IgD-negative memory B cell (primary cell): ENCODE measurements around the gene ADAM10. TPM values are rescaled to one million over a fixed set of nuclear protein-coding genes. Genes with fewer than 3 reads are reported as not detected.

ENCODE experiments used
- H3K27ac Mint-ChIP-seq, 3 donors: one replicate each; pipeline ENCODE4 v1.8.0; 2020 to 2022; ENCODE audit warnings: mild to moderate bottlenecking in 3 of 3, mixed read lengths in 3 of 3, moderate library complexity in 1 of 3
- H3K27me3 Mint-ChIP-seq: one replicate; pipeline ENCODE4 v1.8.0; 2021; ENCODE audit warnings: mixed read lengths
- H3K36me3 Mint-ChIP-seq: one replicate; pipeline ENCODE4 v1.8.0; 2020; ENCODE audit warnings: mild to moderate bottlenecking, mixed read lengths
- H3K4me1 Mint-ChIP-seq, 3 donors: one replicate each; pipeline ENCODE4 v1.8.0; 2020 to 2022; ENCODE audit warnings: mixed read lengths in 3 of 3, mild to moderate bottlenecking in 1 of 3
- H3K4me3 Mint-ChIP-seq, 4 donors: one replicate each; pipeline ENCODE4 v1.8.0; 2020 to 2022; ENCODE audit warnings: mild to moderate bottlenecking in 4 of 4, mixed read lengths in 4 of 4, moderate library complexity in 3 of 4
- H3K9me3 Mint-ChIP-seq, 3 donors: one replicate each; pipeline ENCODE4 v1.8.0; 2020 to 2021; ENCODE audit warnings: mixed read lengths in 3 of 3, mild to moderate bottlenecking in 1 of 3
- polyA plus RNA-seq: library from polyadenylated mRNA; unstranded; fragments of 300-500 nt; fragmentation: Illumina TruSeq; gene quantifications from one replicate; pipeline ENCODE4 v1.2.3, GENCODE V29; 2021

The ADAM10 gene
- polyA plus RNA-seq, 1 donor from 2014 or later = 91.9 TPM

GRCh38 chr15:58742022-58742813, 7.3 kb downstream of the ADAM10 start:
- Mint-ChIP-seq H3K4me1 (peaks cover 42 to 54% (median 51%) of the 10 kb centered on the region in 3 donors), H3K27ac (no peak overlapping the region), H3K27me3 (no peaks in the 10 kb centered on the region), H3K4me3 (peak overlapping the region in 1 of 4 donors; percentile 81), H3K36me3 (peaks cover 1% of the 10 kb centered on the region), H3K9me3 (no peaks in the 10 kb centered on the region)

DNA sequence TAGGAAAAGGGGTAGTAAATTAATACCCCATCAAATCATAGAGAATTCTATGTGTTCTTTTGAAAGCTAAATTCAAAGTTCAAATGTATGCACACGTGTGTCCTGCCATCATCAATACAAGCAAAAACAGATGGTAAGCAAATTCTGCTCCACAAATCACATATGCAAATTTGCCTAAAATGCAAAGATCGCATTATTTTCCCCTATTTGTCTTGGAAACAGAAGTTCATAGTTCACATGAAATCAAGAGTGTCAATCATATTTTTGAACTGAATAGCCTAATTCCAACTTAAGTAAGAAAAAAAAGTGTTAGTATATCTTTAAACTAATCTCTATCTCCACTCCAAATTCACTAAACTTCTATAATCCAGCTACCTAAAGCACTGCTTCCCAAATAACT, 8.5 kb downstream of the ADAM10 start:
- Mint-ChIP-seq H3K27ac (no peak overlapping the region), H3K27me3 (no peaks in the 10 kb centered on the region), H3K36me3 (no peaks in the 10 kb centered on the region), H3K9me3 (no peaks in the 10 kb centered on the region), H3K4me1 (peaks cover 46 to 54% (median 50%) of the 10 kb centered on the region in 3 donors), H3K4me3 (peak overlapping the region in 2 of 4 donors; percentile 7 to 30)

DNA sequence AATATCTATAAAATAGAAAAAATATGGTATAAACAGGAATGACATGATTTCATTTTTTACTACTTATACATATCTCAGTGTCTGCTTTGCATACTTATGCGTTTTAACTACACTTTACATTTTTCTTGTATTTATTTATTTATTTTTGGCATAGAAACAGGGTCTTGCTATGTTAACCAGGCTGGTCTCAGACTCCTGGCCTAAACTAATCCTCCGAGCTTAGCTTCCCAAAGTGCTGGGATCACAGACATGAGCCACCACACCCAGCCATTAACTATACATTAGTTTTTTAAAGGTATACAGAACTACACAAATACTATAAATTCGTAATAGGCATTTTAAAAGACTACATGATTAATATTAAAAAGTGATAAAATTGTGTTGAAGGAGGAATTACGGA, 9.1 kb downstream of the ADAM10 start:
- Mint-ChIP-seq H3K27me3 (no peaks in the 10 kb centered on the region), H3K9me3 (no peaks in the 10 kb centered on the region), H3K36me3 (no peaks in the 10 kb centered on the region), H3K4me3 (no peak overlapping the region), H3K27ac (no peak overlapping the region), H3K4me1 (peaks cover 44 to 53% (median 48%) of the 10 kb centered on the region in 3 donors)

- Mint-ChIP-seq H3K4me1 (peaks cover 41 to 49% (median 45%) of the 10 kb centered on the region in 3 donors), H3K4me3 (peak overlapping the region in 1 of 4 donors; percentile 42), H3K27ac (no peak overlapping the region)
Observed at GRCh38 chr15:58738046-58738707, 11.3 kb downstream of the ADAM10 start.

DNA sequence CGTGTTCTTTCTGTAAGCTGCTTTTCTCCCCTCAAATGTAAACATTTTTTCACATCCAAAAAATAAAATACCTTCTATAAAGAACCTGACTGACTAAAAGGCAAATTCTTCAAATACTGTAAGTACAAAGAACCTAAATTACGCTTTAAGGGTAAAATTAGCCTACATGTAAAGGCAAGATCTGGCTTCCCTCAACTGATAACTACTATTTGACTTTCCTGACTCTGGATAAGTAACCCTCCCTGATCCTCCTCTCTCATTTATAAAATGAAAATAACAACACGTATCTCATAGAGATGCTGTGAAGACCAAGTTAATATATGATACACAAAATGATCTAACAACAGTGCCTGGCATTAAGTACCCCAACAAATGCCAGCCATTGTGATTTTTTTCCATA, 12.2 kb downstream of the ADAM10 start:
- Mint-ChIP-seq H3K36me3 (no peaks in the 10 kb centered on the region), H3K4me3 (no peak overlapping the region), H3K4me1 (peaks cover 36 to 46% (median 44%) of the 10 kb centered on the region in 3 donors), H3K9me3 (no peaks in the 10 kb centered on the region), H3K27ac (no peak overlapping the region), H3K27me3 (no peaks in the 10 kb centered on the region)

More at GRCh38 chr15:58738046-58738707, 11.3 kb downstream of the ADAM10 start:
- Mint-ChIP-seq H3K36me3 (no peaks in the 10 kb centered on the region), H3K27me3 (no peaks in the 10 kb centered on the region), H3K9me3 (no peaks in the 10 kb centered on the region)

GRCh38 chr15:58736018-58736643, 13.4 kb downstream of the ADAM10 start:
- no peaks in the 10 kb centered on the region for H3K27me3 Mint-ChIP-seq
- H3K27ac Mint-ChIP-seq = no peak overlapping the region
- H3K36me3 Mint-ChIP-seq = peaks cover 2% of the 10 kb centered on the region
- no peak overlapping the region for H3K4me3 Mint-ChIP-seq
- no peaks in the 10 kb centered on the region for H3K9me3 Mint-ChIP-seq
- peaks cover 33 to 41% (median 38%) of the 10 kb centered on the region in 3 donors for H3K4me1 Mint-ChIP-seq

DNA sequence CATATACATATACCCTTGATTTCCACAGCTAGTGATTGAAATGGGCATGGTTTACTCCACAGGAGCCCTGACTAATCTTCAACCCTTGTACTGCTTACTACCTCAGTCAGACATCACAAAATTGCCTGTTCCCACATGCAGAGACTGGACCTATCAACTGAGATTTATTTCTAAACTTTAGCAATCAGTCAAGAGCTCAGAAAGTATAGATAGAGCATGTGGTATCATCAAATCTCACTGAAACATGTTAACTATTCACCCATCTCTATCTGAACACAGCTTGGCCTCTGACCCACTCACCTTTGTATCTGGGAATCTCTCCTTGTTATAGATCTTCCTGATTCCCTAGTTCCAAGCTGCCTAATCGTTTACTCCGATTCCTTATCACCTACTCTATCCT, 14.6 kb downstream of the ADAM10 start:
- no peak overlapping the region for H3K4me3 Mint-ChIP-seq
- H3K27me3 Mint-ChIP-seq = no peaks in the 10 kb centered on the region
- H3K4me1 Mint-ChIP-seq = peaks cover 32 to 48% (median 41%) of the 10 kb centered on the region in 3 donors
- no peak overlapping the region for H3K27ac Mint-ChIP-seq
- peaks cover 2% of the 10 kb centered on the region for H3K36me3 Mint-ChIP-seq
- no peaks in the 10 kb centered on the region for H3K9me3 Mint-ChIP-seq

- Mint-ChIP-seq H3K9me3 (no peaks in the 10 kb centered on the region), H3K27me3 (no peaks in the 10 kb centered on the region), H3K4me3 (no peak overlapping the region), H3K27ac (peak overlapping the region in 2 of 3 donors; percentile 67 to 78), H3K4me1 (peaks cover 28 to 44% (median 28%) of the 10 kb centered on the region in 3 donors), H3K36me3 (peaks cover 2% of the 10 kb centered on the region)
Observed at GRCh38 chr15:58732625-58733363, 16.7 kb downstream of the ADAM10 start.

DNA sequence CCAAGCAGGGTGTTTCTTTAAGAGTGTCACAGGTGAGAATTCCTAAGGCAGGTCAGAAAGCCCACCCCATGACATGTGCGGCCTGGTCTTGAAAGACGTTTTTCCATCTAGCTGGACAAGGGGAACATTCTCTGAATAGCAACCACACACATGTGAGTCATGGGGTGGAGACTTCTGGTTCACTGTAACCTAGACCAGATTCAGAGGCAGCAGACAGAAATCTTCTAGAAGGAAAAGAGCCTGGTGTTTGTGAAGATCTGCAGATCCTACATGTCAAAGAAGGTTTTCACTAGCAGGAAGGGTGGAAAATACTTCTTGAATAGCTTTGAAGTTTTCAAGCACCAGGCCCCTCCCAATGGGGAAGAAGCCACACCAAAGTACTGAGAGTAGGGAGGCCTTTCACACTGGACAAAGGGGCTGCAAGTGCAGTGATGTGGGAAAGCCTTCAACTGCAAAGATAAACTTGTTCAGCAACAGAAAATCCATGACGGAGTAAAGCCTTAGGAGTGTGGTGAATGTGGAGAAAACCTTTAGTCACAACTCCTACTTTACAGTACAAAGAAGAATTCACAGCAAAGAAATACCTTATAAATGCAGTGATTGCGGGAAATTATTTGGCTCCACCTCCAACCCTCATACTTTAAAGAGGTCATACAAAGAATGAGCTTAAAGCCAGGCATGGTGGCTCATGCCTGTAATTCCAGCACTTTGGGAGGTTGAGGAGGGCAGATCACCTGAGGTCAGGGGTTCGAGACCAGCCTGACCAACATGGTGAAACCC, 17.6 kb downstream of the ADAM10 start:
- Mint-ChIP-seq H3K36me3 (peaks cover 2% of the 10 kb centered on the region), H3K4me1 (peaks cover 21 to 47% (median 25%) of the 10 kb centered on the region in 3 donors), H3K4me3 (no peak overlapping the region), H3K27me3 (no peaks in the 10 kb centered on the region), H3K27ac (peak overlapping the region in 1 of 3 donors; percentile 67), H3K9me3 (no peaks in the 10 kb centered on the region)

DNA sequence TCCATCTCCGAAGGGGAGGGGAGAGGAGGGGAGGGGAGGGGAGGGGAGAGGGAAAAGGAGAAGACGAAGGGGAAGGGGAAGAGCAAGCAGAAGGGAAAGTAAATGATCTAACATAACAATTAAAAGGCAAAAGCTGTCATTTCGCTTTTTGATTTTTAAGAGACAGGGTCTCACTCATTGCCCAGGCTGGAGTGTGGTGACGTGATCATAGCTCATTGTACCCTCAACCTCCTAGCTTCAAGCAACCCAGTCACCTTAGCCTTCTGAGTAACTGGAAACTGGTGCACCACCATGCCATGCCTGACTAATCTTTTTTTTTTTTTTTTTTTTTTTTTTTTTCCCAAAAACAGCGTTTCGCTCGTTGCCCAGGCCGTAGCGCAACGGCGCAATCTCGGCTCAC, 22.6 kb downstream of the ADAM10 start:
- H3K9me3 Mint-ChIP-seq = no peaks in the 10 kb centered on the region
- peaks cover under 1% of the 10 kb centered on the region for H3K36me3 Mint-ChIP-seq
- no peaks in the 10 kb centered on the region for H3K27me3 Mint-ChIP-seq
- no peak overlapping the region for H3K4me3 Mint-ChIP-seq
- peaks cover 37 to 43% (median 38%) of the 10 kb centered on the region in 3 donors for H3K4me1 Mint-ChIP-seq
- no peak overlapping the region for H3K27ac Mint-ChIP-seq

GRCh38 chr15:58724466-58724865, 25.0 kb downstream of the ADAM10 start:
- H3K36me3 Mint-ChIP-seq = no peaks in the 10 kb centered on the region
- no peaks in the 10 kb centered on the region for H3K9me3 Mint-ChIP-seq
- no peaks in the 10 kb centered on the region for H3K27me3 Mint-ChIP-seq
- peak overlapping the region in 3 of 4 donors; percentile 3 to 72 (median 48) for H3K4me3 Mint-ChIP-seq
- H3K27ac Mint-ChIP-seq = peak overlapping the region; percentile 32 to 68 (median 40)
- H3K4me1 Mint-ChIP-seq = peaks cover 33 to 41% (median 39%) of the 10 kb centered on the region in 3 donors

- H3K36me3 Mint-ChIP-seq = peaks cover 9% of the 10 kb centered on the region
- no peaks in the 10 kb centered on the region for H3K9me3 Mint-ChIP-seq
- H3K27me3 Mint-ChIP-seq = no peaks in the 10 kb centered on the region
- no peak overlapping the region for H3K27ac Mint-ChIP-seq
- H3K4me1 Mint-ChIP-seq = peaks cover 13 to 24% (median 24%) of the 10 kb centered on the region in 3 donors
- H3K4me3 Mint-ChIP-seq = no peak overlapping the region
Observed at GRCh38 chr15:58717357-58717756, 32.1 kb downstream of the ADAM10 start.

DNA sequence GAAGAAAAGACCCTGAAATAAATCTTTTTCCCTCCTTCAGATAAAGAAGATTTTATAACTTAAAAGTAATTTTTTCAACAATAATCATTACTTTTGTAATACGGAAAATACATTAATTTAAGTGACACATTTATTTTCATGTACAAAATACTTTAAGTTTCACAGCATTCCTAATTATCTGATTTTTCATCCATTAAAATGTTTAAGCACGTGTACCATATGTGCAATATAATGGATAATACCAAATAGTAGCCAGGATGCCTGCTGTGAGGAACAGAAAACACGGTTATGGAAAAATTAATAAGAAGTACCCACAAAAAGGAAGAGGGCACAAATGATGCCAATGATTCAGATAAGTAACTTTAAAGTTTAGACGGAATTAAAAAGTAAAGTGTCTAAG, 33.5 kb downstream of the ADAM10 start:
- H3K36me3 Mint-ChIP-seq = peaks cover 12% of the 10 kb centered on the region
- H3K9me3 Mint-ChIP-seq = no peaks in the 10 kb centered on the region
- no peak overlapping the region for H3K4me3 Mint-ChIP-seq
- H3K27ac Mint-ChIP-seq = no peak overlapping the region
- peaks cover 13 to 25% (median 22%) of the 10 kb centered on the region in 3 donors for H3K4me1 Mint-ChIP-seq
- H3K27me3 Mint-ChIP-seq = no peaks in the 10 kb centered on the region
